Ectodermal cell (in vitro differentiated cells): ENCODE data around the gene CAV1.

ENCODE experiments used
- H3K27ac ChIP-seq: 2 replicates; pipeline ENCODE4 v1.7.0; 2013; ENCODE audit warnings: mild to moderate bottlenecking, low read depth, low read length; ENCODE audit not compliant: insufficient read depth, poor library complexity, severe bottlenecking
- H3K27me3 ChIP-seq: 2 replicates; pipeline ENCODE4 v1.7.0; 2013; ENCODE audit warnings: mild to moderate bottlenecking, low read length; ENCODE audit not compliant: insufficient read depth, control insufficient read depth, poor library complexity, severe bottlenecking
- H3K36me3 ChIP-seq: one replicate; pipeline ENCODE4 v1.7.0; 2013; ENCODE audit warnings: low read length; ENCODE audit not compliant: control insufficient read depth, insufficient read depth
- H3K4me1 ChIP-seq: one replicate; pipeline ENCODE4 v1.7.0; 2013; ENCODE audit warnings: low read length; ENCODE audit not compliant: control insufficient read depth, insufficient read depth
- H3K4me3 ChIP-seq: 2 replicates; pipeline ENCODE4 v1.7.0; 2013; ENCODE audit warnings: low read depth, low read length, control low read depth; ENCODE audit not compliant: insufficient read depth
- H3K9me3 ChIP-seq: 2 replicates; pipeline ENCODE4 v1.7.0; 2013; ENCODE audit warnings: mild to moderate bottlenecking, low read length, moderate library complexity; ENCODE audit not compliant: control insufficient read depth
- WGBS, 2 experiments: methylation state at CpG; one replicate each; pipeline ENCODE4 v1.1.7; 2013; ENCODE audit warnings: missing lambda C conversion rate in 2 of 2; 5-methylcytosine and 5-hydroxymethylcytosine counted together

CAV1 gene

DNA sequence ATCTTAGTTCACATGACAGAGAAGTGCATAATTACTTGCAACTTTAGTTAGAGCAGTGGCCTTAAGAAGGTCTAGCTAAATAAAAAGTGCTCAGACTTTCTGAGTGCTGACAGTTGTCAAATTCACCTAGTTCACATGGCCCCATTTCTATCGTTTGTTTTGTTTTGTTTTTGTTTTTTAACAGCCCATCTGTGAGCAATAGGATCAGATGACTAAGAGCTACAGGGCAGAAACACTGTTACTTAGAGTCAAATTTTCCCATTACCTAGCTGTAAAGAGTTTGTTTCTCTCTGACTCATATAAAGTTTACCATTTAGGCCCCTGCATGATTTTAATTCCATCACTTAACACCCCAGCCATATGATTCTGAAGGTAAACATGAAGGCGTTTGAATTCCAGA lies 18.8 kb downstream of the CAV1 start:
- Histone ChIP-seq H3K4me1 (no peaks in the 10 kb centered on the region), H3K4me3 (no peak overlapping the region), H3K27ac (no peak overlapping the region), H3K27me3 (no peaks in the 10 kb centered on the region), H3K36me3 (no peaks in the 10 kb centered on the region), H3K9me3 (no peaks in the 10 kb centered on the region)
- WGBS, 2 experiments: 95 to 96% methylated on average over 2 of the region's 2 CpGs

DNA sequence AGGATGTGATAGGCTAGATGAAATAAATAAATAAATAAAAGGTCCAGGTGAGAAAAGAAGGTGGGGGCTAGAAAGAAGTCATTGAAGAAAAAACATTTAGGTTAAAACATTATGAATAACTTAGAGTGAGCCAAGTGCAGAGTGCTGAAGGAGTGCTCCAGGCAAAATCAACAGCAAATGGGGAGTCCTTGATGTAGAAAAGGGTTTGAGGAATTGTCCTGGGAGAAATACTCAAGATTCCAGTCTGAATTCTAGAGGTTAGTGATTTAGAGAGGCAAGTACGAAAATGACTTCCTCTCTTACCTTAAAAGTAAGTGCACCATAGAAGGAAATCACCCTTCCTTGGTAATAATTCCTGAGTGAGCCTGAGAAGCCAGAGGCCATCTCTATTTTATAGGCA lies 19.7 kb downstream of the CAV1 start:
- no peaks in the 10 kb centered on the region for H3K36me3 ChIP-seq

DNA sequence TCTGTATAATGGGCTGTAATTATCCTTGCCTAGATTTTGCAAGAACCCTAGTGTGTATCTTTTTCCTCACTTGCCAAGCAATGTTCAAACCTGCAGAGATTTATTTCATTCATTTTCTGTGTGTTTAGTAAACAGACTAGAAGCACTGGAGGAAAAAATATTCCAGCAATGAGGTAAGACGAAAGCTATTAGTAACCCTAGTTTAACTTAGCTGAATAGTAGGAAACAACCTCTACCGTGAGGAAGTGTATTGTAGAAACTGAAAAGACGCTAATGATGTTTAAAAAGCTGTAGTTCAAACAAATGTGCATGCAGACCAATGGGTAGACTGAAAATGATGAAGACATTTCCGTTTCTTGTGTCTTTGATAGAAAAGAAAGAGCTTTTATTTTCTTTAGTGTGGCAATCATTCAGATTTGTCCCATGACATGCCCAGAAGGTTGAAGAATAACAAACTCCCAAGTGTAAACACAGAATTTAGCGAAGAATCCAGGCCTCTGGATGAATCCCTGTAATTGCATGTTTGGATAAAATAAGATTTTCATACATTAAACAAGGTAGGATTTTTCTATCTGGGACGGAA lies 20.7 kb downstream of the CAV1 start:
- H3K9me3 ChIP-seq: no peaks in the 10 kb centered on the region
- no peaks in the 10 kb centered on the region for H3K36me3 ChIP-seq
- 91 to 97% methylated on average over 5 to 6 of the region's 6 CpGs for WGBS, 2 experiments
- H3K27me3 ChIP-seq: no peaks in the 10 kb centered on the region
- H3K4me1 ChIP-seq: no peaks in the 10 kb centered on the region
- no peak overlapping the region for H3K4me3 ChIP-seq
- H3K27ac ChIP-seq: no peak overlapping the region

More for the DNA sequence above, 19.7 kb downstream of the CAV1 start:
- WGBS, 2 experiments: 87 to 89% methylated on average over 1 of the region's 1 CpG
- Histone ChIP-seq H3K27ac (no peak overlapping the region), H3K4me1 (no peaks in the 10 kb centered on the region), H3K27me3 (no peaks in the 10 kb centered on the region), H3K4me3 (no peak overlapping the region), H3K9me3 (no peaks in the 10 kb centered on the region)

GRCh38 chr7:116546054-116546453 lies 21.2 kb downstream of the CAV1 start:
- 95 to 96% methylated on average over 11 of the region's 11 CpGs for WGBS, 2 experiments
- Histone ChIP-seq H3K27ac (no peak overlapping the region), H3K4me3 (no peak overlapping the region), H3K36me3 (no peaks in the 10 kb centered on the region), H3K4me1 (no peaks in the 10 kb centered on the region), H3K27me3 (no peaks in the 10 kb centered on the region), H3K9me3 (no peaks in the 10 kb centered on the region)

DNA sequence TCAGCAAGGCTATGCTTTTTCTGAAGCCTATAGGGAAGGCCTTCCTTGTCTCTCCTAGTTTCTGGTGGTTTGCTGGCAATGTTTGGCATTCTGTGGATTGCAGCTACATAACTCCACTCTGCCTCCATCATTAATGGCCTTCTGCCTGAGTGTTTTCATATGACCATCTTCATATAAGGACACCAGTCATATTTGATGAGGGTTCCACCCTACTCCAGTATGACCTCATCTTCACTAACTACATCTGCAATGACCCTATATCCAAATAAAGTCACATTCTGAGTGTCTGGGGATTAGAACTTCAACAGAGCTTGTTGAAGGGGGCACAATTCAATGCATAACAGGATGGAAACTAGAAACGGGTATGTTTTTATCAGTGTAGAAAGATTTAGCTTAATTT lies 22.1 kb downstream of the CAV1 start:
- H3K36me3 ChIP-seq: no peaks in the 10 kb centered on the region
- 100% methylated on average over 1 of the region's 1 CpG; no CpG with 5 or more reads in 1 of the 2 experiments for WGBS, 2 experiments
- no peaks in the 10 kb centered on the region for H3K9me3 ChIP-seq
- no peak overlapping the region for H3K27ac ChIP-seq
- no peaks in the 10 kb centered on the region for H3K4me1 ChIP-seq
- no peak overlapping the region for H3K4me3 ChIP-seq
- no peaks in the 10 kb centered on the region for H3K27me3 ChIP-seq

DNA sequence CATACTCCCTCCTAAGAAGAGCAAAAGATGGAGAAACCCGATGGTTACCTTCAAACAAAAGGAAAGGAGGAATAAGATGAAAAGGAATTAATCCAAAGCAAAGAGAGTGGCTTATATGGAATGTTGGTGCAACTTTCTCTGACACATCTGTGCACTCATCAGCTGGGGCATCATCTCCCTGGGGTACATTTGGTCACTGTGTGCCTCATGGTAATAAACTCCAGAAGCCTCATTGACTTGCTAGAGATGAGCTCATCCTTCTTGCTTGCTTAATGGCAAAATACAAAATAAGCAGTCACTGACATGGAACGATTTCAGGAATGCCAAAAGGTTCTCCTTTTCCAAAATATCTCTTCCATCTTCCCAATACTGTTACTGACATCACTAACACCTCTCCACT lies 22.5 kb downstream of the CAV1 start:
- 91 to 94% methylated on average over 2 of the region's 2 CpGs for WGBS, 2 experiments
- Histone ChIP-seq H3K4me1 (no peaks in the 10 kb centered on the region), H3K4me3 (no peak overlapping the region), H3K27ac (no peak overlapping the region), H3K36me3 (no peaks in the 10 kb centered on the region), H3K9me3 (no peaks in the 10 kb centered on the region), H3K27me3 (no peaks in the 10 kb centered on the region)

GRCh38 chr7:116548506-116548905 lies 23.7 kb downstream of the CAV1 start:
- 87 to 95% methylated on average over 3 of the region's 3 CpGs for WGBS, 2 experiments
- Histone ChIP-seq H3K27ac (no peak overlapping the region), H3K9me3 (no peaks in the 10 kb centered on the region), H3K36me3 (no peaks in the 10 kb centered on the region), H3K4me3 (no peak overlapping the region), H3K27me3 (no peaks in the 10 kb centered on the region), H3K4me1 (no peaks in the 10 kb centered on the region)

DNA sequence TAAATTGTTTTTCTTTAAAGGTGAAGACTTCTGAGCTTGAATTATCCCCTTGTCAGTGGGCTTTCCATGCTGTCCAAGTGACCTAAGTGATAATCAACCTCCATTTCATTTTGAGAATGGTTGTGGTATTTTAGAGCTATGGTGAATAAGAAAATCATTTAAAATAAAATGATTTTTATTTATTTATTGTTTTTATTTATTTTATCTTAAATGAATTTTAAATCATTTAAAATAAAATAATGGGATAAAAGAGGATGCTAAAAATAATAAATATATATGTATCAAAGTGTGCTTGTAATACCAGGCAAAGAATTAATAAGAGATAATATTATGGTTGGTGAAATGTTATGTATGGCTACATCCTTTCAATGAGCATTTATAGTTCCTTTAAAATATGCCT lies 24.5 kb downstream of the CAV1 start:
- H3K4me3 ChIP-seq: no peak overlapping the region
- no peaks in the 10 kb centered on the region for H3K36me3 ChIP-seq
- H3K9me3 ChIP-seq: no peaks in the 10 kb centered on the region
- no peak overlapping the region for H3K27ac ChIP-seq
- H3K27me3 ChIP-seq: no peaks in the 10 kb centered on the region
- H3K4me1 ChIP-seq: no peaks in the 10 kb centered on the region

DNA sequence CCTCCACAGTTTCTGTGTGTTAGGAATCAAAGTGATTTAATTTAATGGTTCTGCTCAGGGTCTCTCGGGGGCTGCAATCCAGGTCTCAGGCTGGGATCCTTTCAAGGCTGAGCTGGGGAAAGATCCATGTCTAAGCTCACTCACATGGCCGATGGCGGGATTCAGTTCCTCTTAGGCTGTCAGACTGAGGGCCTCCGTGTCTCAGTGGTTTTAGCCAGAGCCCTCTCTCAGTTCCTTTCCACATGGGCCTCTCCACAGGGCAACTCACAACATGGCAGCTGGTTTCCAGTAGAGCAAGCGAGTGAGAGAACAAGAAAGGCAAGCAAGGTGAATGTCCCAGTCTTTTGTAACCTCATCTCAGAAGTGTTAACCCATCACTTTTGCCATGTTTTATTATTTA lies 26.9 kb downstream of the CAV1 start:
- Histone ChIP-seq H3K4me1 (no peaks in the 10 kb centered on the region), H3K36me3 (no peaks in the 10 kb centered on the region), H3K4me3 (no peak overlapping the region), H3K9me3 (no peaks in the 10 kb centered on the region), H3K27ac (no peak overlapping the region), H3K27me3 (no peaks in the 10 kb centered on the region)
- WGBS, 2 experiments: 92 to 95% methylated on average over 5 of the region's 5 CpGs

GRCh38 chr7:116552602-116553001 lies 27.8 kb downstream of the CAV1 start:
- no peaks in the 10 kb centered on the region for H3K4me1 ChIP-seq
- H3K27ac ChIP-seq: no peak overlapping the region
- no peaks in the 10 kb centered on the region for H3K9me3 ChIP-seq
- H3K4me3 ChIP-seq: no peak overlapping the region
- H3K27me3 ChIP-seq: no peaks in the 10 kb centered on the region
- no peaks in the 10 kb centered on the region for H3K36me3 ChIP-seq
- 95% methylated on average over 1 of the region's 1 CpG; no CpG with 5 or more reads in 1 of the 2 experiments for WGBS, 2 experiments
